ENCODE data around the gene VEPH1.

VEPH1 gene

GRCh38 chr3:157526036-157526435 is 22.8 kb upstream of the VEPH1 start:
- no peak for DNase-seq (ENCODE audit: low read depth, low spot score)
- H3K27ac ChIP-seq: no peak overlapping the region

DNA sequence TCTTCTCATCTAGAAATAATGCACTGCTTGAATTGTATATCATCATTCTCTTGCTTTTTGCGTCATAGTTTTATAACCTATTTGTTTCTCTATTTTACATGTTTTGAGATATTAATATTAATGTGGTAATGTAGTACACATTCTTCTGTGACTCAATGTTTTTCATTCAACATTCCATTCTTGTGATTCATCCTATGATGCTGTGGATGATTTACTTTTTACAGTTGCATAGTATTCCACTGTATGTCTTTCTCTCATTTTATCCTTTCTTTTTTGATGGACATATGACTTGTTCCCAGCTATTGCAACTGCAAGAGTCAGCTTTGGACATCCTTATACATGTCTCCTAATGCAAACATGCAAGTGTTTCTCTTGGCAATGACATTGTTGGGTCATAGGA is 20.6 kb upstream of the VEPH1 start:
- no peak for DNase-seq (ENCODE audit: low read depth, low spot score)
- no peak overlapping the region for H3K27ac ChIP-seq

DNA sequence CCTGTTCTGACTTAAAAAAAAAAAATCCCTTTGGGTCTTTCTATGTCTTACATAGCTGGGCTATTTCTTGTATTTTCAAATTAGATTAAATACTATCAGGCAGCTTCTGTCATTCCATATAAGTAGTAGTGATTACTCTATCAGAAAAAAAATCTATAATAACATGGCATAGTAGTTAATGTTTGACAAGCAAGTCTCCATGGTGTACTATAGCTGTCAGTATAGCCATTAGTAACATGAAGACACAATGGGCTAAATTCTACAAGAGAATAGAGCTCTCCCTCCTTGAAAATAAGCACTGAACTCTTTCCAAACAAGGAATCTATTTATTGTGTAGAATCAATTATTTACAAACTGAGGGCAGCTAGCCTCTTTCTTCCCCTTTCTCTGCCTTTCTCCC is 19.4 kb upstream of the VEPH1 start:
- no peak for DNase-seq (ENCODE audit: low read depth, low spot score)
- H3K27ac ChIP-seq: no peak overlapping the region

DNA sequence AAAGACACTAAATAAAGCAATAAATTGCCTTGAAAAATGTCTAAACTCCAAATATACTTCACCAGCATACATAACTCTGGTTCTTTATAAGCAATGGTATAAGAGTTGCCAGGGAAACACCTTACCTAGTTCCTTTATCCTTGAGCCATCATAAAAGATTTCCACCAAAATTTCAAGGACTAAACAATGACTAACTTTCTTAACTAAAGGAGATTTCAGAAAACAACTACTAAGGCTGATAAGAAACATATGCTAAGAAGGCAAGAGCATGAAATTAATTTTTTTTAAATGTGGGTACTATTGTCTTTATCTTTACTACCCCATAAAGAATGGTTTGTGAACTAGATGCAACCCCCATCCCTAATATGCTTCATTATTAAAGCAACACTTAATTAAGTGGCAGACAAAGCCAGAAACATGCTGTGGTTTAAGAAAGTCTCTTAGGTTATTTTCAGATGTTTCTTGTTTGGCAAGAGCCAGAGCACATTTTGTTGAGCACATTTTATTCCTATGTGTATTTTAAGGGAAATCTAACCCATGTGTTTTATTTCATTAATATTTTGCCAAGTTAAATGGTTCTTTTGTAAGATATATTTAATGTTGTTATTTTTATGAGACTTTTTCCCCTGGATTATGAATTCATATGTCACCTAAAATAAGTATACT is 17.4 kb upstream of the VEPH1 start:
- no peak overlapping the region for H3K27ac ChIP-seq
- no peak for DNase-seq (ENCODE audit: low read depth, low spot score)

DNA sequence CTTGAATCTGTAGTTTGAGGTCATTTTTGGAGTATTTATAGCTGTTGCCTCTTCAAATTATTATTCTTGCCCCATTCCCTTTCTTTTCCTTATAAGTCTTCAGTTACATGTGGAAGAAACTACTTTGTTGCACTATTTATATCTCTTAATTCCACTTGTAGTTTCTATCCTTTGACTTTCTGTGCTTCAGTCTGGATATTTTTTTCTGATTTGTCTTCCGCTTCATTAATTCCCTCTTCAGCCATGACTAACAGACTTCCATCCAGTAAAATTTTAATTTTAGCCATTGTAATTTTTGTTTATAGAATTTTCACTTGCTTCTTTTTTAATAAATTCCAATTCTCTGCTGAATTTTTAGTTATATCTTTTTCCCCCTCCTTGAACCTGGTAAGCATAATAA is 15.7 kb upstream of the VEPH1 start:
- no peak for DNase-seq (ENCODE audit: low read depth, low spot score)

GRCh38 chr3:157516928-157517327 is 13.7 kb upstream of the VEPH1 start:
- no peak overlapping the region for H3K27ac ChIP-seq
- no peak for DNase-seq (ENCODE audit: low read depth, low spot score)

More for the DNA sequence above, 15.7 kb upstream of the VEPH1 start:
- no peak overlapping the region for H3K27ac ChIP-seq

DNA sequence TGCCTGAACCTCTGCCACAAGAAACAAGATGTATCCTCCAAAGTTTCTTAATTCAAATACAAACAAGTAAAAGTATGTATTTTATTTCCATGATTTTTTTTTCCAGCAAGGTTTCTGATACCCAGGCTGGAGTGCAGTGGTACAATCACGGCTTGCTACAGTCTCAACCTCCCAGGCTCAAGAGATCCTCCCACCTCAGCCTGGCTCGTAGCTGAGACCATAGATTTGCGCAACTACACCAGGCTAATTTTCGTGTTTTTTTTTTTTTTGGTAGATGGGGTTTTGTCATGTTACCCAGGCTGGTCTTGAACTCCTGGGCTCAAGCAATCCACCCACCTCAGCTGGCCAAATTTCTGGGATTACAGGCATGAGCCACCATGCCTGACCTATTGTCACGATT is 12.2 kb upstream of the VEPH1 start:
- DNase-seq (ENCODE audit: low read depth, low spot score): no peak
- H3K27ac ChIP-seq: no peak overlapping the region

GRCh38 chr3:157514371-157514895 is 11.2 kb upstream of the VEPH1 start:
- DNase-seq (ENCODE audit: low read depth, low spot score): no peak
- H3K27ac ChIP-seq: no peak overlapping the region

DNA sequence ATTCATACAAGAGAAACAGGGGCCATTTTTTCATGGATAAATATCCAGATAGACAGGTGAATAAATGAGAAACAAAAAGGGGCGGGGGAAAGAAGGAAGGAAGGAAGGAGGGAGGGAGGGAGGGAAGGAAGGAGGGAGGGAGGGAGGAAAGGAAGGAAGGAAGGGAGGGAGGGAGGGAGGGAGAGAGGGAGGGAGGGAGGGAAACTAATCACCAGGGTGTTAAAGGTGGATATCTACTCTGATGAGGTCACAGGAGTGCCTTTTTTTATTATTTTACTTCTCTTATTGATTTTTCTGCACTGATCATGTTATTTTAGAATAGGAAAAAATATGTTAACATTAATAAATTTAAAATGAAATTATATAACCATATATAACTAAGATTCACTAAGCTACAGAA is 10.4 kb upstream of the VEPH1 start:
- no peak for DNase-seq (ENCODE audit: low read depth, low spot score)
- no peak overlapping the region for H3K27ac ChIP-seq

DNA sequence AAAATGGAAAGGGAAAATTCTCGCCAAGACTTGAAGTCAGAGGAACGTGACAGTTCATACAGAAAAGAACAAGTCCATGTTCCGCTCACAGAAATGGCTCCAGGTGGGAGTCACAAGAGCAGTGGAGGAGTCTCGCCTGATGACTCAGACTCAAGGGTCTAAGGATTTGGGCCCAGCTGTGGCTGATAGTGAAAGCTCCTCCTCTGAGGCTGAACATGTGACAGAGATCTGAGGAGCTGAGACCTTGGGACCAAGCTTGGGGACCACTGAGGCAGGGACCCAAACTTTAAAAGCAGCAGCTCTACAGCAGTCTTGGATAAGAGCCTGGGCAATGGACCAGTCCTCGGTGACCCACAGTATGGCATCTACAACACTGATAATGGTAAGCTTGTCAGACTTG is 9.3 kb upstream of the VEPH1 start:
- no peak for DNase-seq (ENCODE audit: low read depth, low spot score)
- H3K27ac ChIP-seq: no peak overlapping the region

DNA sequence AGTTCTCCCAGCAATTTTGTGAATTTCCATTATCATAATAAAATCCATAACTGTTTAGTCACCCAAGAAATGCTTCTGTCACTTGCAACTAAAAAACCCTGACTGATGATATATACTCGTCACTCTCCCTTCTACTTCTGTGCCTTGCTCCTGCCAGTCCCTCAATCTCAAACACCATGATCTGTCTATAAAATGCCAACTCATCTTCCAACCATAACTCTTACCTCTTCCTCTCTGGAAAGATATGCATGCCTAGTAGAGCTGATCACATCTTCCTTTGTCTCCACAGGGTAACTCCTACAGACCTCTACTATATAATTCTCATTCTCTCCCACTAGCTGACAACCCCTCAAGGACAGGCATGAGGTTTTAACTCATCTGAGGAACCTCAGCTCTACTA is 5.2 kb upstream of the VEPH1 start:
- no peak overlapping the region for H3K27ac ChIP-seq
- DNase-seq (ENCODE audit: low read depth, low spot score): no peak

GRCh38 chr3:157501863-157502262 is 1.4 kb downstream of the VEPH1 start:
- no peak for DNase-seq (ENCODE audit: low read depth, low spot score)
- H3K27ac ChIP-seq: no peak overlapping the region

DNA sequence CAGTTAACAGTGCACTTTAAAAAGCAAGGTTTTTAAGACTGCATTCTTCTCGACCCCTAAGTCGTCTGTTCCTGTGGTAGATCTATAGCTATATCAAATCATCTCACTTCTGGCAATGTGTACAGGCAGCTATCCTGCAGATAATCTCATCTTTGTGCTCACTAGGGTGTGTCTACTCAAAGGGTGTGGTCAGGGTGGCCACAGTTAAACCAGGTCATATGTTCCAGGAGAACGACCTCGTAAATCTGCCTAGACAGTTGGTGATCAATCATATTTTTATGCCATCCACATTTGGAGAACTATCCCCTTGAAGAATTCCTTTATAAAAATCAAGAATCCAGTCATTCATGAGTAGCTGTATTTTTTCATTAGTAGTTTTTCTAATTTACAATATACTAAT is 3.0 kb downstream of the VEPH1 start:
- DNase-seq (ENCODE audit: low read depth, low spot score): no peak
- H3K27ac ChIP-seq: peak overlapping the region; percentile 32

DNA sequence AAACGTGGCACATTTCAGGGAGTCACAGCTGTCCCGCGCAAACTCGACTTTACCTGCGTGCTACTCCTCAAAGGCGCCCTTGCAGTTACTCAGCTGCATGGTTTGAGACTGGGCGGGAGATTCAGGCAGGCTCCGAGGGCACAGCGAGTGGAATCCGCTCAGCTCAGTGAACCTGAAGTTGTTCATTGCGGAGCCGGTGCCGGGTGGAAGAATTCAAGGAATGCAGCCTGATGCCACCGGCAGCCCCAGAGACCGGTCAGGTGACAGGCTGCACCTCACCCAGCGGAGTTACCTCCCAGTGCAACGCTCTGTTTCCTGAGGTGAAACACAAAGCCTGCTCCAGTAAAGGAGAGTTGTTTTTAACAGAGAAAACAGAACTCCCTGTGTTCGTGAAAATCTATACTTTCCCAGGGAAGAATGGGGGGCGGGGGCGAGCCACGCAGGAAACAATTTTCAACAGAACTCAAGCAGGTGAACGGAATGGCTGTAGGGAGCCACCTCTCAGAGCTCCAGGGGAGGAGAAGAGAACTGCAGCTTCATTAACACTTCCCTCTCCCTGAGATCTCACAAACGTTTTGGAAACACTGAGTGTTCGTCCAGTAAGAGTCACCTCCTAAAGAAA is 3.8 kb downstream of the VEPH1 start:
- peak overlapping the region; percentile 32 for H3K27ac ChIP-seq
- DNase-seq (ENCODE audit: low read depth, low spot score): no peak

- DNase-seq (ENCODE audit: low read depth, low spot score): no peak
- H3K27ac ChIP-seq: no peak overlapping the region
These were observed 4.8 kb downstream of the VEPH1 start for GRCh38 chr3:157498371-157498770.

GRCh38 chr3:157495846-157496245 is 7.4 kb downstream of the VEPH1 start:
- no peak for DNase-seq (ENCODE audit: low read depth, low spot score)
- no peak overlapping the region for H3K27ac ChIP-seq

DNA sequence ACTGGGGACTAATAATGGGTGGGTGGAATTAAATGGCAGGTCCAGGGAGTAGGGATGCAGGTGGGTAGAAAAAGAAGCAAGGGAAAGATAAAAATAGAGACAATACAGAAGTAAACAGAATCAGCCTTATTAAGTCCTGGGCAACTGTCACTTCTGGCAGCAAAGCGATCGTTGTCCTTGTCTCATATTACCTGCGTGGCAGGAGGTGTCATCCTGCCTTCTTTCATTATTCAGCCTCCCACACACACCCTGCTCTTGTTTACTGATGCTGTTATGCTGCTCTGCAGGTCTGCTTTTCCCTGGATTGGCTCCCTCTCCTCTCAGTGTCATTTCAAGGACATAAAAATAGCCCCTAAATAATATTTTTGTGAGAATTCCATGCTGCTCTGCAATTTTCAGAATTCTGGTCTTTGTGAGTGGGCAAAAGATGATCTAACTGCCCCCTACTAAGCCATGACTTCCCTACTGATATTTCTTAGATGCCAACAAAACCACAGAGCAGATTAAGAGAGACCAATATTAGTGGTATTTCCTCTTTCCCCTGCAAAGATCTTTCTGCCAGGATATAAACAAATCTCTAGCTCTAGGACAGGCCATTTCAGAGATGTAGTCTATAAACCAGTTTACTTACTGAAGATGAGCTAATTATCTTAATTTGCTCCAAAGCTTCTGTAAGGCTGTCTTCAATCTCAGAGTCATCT is 8.5 kb downstream of the VEPH1 start:
- H3K27ac ChIP-seq: no peak overlapping the region
- no peak for DNase-seq (ENCODE audit: low read depth, low spot score)

DNA sequence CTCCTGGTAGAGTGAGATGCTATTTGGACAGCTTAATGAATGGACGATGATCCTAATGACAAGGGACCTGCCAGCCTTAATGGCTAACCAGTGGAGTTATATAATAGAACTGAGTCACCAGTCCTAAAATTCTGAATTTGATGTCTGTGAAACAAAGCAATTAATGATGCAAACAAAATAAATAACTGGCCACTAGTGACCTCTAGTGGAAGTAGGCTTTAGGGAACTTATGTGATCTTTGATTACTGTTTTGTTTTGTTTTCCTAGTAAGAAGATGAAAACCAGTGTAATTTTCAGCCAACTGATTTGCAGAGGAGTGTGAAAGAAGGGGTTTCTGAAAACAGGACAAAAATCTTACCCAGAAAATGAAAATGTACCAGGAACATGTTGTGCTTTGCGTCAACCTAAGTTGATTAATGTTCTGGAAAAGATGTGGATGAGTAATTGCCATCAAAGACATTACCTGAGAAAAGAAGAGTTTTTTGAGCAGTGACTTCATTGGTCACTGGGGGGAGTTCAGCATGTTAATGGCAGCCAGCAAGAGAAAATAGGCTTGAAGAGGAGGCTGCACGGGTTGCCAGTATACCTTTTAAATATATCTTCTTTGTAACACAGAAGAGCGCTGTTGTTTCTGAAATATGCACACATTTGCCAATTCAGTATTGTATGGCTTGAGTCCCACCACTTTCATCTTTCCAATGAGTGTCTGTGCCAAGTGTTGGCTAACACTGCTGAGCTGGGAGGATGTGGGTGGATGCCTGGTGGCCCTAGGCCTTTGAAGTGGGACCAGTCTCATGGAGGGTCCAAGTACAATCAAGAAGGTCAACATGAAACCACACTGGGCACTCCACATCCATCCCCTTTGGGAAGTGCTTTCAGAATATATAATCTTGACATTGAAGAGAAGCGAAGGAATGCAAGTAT is 9.3 kb downstream of the VEPH1 start:
- no peak for DNase-seq (ENCODE audit: low read depth, low spot score)
- H3K27ac ChIP-seq: no peak overlapping the region

DNA sequence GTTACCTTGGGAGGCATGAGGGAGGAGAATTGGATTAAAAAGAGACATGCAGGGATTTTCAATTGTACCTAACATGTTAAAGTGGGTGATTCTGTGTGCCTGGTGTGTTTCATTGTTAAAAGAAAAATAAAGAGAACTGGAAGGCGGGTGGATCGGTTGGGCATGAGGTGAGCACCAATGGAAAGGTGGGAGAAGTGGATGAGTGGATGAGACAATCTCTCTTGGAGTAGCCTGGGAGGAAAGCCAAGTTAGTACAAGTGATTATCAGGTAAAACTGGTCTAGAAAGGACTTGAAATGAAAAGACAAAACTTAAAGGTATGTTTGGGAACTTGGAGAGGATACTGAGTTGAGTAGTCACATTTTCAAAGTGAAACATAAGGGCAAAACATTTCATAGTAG is 12.1 kb downstream of the VEPH1 start:
- no peak overlapping the region for H3K27ac ChIP-seq
- no peak for DNase-seq (ENCODE audit: low read depth, low spot score)

DNA sequence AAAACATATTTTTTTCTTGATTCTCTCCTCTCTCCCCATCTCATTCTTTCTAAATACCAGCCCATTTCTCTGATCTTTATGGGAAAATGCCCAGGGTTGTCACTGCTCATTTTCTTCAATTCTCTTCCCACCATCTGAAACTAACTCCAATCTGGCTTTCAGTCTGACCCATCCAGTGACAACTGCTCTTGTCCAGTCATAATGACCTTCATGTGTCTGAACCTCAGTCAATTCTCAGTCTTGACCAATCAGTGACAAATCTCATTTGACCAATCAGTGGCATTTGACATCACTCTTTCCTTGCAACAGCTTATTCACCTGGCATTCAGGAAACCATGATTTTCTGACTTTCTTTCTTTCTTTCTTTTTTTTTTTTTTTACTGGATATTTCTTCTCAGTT is 15.1 kb downstream of the VEPH1 start:
- H3K27ac ChIP-seq: no peak overlapping the region
- no peak for DNase-seq (ENCODE audit: low read depth, low spot score)
